Liver (tissue), 3 donors: ENCODE results near the gene ISOC1.

Source experiments
- ATF3 ChIP-seq: IDR thresholded peaks from 2 replicates; pipeline ENCODE4 v1.6.1; 2016; ENCODE audit warnings: antibody characterized with exemption
- EGR1 ChIP-seq, 2 donors: IDR thresholded peaks; 2 replicates each; pipeline ENCODE4 v1.6.1; 2016 to 2018; ENCODE audit warnings: antibody characterized with exemption in 2 of 2, low read depth in 2 of 2
- FOXA1 ChIP-seq: IDR thresholded peaks from 2 replicates; pipeline ENCODE4 v1.6.1; 2016; ENCODE audit warnings: antibody characterized with exemption
- HNF4G ChIP-seq: IDR thresholded peaks from 2 replicates; pipeline ENCODE4 v1.6.1; 2016; ENCODE audit warnings: antibody characterized with exemption
- JUND ChIP-seq, 2 donors: IDR thresholded peaks; 2 replicates each; pipeline ENCODE4 v1.6.1; 2016; ENCODE audit warnings: antibody characterized with exemption in 2 of 2
- NR2F2 ChIP-seq: IDR thresholded peaks from 2 replicates; pipeline ENCODE4 v1.6.1; 2016; ENCODE audit warnings: antibody characterized with exemption
- RAD21 ChIP-seq, 2 donors: IDR thresholded peaks; 2 replicates each; pipeline ENCODE4 v1.6.1; 2016; ENCODE audit warnings: antibody characterized with exemption in 2 of 2, mild to moderate bottlenecking in 2 of 2
- REST ChIP-seq: IDR thresholded peaks from 2 replicates; pipeline ENCODE4 v1.6.1; 2016; ENCODE audit warnings: antibody characterized with exemption, mild to moderate bottlenecking
- TAF1 ChIP-seq: conservative IDR thresholded peaks from 2 replicates; pipeline ENCODE4 v1.6.1; 2016; ENCODE audit warnings: antibody characterized with exemption, mild to moderate bottlenecking
- YY1 ChIP-seq: IDR thresholded peaks from 2 replicates; pipeline ENCODE4 v1.6.1; 2016; ENCODE audit warnings: antibody characterized with exemption, mild to moderate bottlenecking
- TF ChIP-seq, protein P1 (sequence below): fragments of 150-350 bp; IDR thresholded peaks from 2 replicates; pipeline ENCODE4 v1.5.1; 2017; ENCODE audit warnings: improper control_type of control experiment, low read depth, low read length; ENCODE audit not compliant: missing input control
- TF ChIP-seq, protein P2 (sequence below): IDR thresholded peaks from 2 replicates; pipeline ENCODE4 v1.6.1; 2016; ENCODE audit warnings: antibody characterized with exemption
- donor health status: healthy.
- donor health status: healthy.

DNA sequence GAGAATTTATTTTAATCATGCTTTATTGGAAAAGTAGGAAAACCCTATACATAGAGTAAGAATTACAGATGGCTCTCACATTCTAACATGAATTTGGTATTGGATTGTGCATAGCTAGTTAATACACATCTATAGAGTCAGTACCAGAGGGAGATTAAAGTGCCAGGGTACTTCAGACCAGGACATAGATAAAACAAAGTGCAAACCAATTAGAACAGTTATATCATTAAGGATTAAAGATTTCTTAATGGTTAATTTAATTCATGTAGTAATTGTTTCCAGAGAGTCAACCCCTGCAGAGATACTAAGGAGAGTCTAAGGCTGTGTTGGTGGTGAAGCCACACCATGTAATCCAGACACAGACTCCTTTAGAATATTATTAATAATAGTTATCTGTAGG is 8.8 kb downstream of the ISOC1 start:
- TF ChIP-seq, protein P1, sequence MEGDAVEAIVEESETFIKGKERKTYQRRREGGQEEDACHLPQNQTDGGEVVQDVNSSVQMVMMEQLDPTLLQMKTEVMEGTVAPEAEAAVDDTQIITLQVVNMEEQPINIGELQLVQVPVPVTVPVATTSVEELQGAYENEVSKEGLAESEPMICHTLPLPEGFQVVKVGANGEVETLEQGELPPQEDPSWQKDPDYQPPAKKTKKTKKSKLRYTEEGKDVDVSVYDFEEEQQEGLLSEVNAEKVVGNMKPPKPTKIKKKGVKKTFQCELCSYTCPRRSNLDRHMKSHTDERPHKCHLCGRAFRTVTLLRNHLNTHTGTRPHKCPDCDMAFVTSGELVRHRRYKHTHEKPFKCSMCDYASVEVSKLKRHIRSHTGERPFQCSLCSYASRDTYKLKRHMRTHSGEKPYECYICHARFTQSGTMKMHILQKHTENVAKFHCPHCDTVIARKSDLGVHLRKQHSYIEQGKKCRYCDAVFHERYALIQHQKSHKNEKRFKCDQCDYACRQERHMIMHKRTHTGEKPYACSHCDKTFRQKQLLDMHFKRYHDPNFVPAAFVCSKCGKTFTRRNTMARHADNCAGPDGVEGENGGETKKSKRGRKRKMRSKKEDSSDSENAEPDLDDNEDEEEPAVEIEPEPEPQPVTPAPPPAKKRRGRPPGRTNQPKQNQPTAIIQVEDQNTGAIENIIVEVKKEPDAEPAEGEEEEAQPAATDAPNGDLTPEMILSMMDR = no peak
- no peak for TF ChIP-seq REST
- TF ChIP-seq, protein P2, sequence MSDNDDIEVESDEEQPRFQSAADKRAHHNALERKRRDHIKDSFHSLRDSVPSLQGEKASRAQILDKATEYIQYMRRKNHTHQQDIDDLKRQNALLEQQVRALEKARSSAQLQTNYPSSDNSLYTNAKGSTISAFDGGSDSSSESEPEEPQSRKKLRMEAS = no peak
- no peak for TF ChIP-seq JUND (IDR thresholded peaks at IDR 0.05)
- no peak for TF ChIP-seq YY1
- TF ChIP-seq TAF1 = no peak
- TF ChIP-seq HNF4G = no peak
- no peak for TF ChIP-seq EGR1 (IDR thresholded peaks at IDR 0.05; ENCODE audit: low read depth in 2 of 2)
- no peak for TF ChIP-seq ATF3
- no peak for TF ChIP-seq NR2F2
- no peak for TF ChIP-seq FOXA1
- no peak for TF ChIP-seq RAD21 (IDR thresholded peaks at IDR 0.05)
